Measurements from ENCODE around the gene PIK3R5.

GRCh38 chr17:8981443-8981842, 15.9 kb upstream of the PIK3R5 start:
- TF ChIP-seq, protein P1, sequence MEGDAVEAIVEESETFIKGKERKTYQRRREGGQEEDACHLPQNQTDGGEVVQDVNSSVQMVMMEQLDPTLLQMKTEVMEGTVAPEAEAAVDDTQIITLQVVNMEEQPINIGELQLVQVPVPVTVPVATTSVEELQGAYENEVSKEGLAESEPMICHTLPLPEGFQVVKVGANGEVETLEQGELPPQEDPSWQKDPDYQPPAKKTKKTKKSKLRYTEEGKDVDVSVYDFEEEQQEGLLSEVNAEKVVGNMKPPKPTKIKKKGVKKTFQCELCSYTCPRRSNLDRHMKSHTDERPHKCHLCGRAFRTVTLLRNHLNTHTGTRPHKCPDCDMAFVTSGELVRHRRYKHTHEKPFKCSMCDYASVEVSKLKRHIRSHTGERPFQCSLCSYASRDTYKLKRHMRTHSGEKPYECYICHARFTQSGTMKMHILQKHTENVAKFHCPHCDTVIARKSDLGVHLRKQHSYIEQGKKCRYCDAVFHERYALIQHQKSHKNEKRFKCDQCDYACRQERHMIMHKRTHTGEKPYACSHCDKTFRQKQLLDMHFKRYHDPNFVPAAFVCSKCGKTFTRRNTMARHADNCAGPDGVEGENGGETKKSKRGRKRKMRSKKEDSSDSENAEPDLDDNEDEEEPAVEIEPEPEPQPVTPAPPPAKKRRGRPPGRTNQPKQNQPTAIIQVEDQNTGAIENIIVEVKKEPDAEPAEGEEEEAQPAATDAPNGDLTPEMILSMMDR (conservative IDR thresholded peaks at IDR 0.05; ENCODE audit: low read length) = no peak
- TF ChIP-seq EZH2phosphoT487 (IDR thresholded peaks at IDR 0.05; ENCODE audit: borderline replicate concordance, low read depth, low read length) = no peak

Measured in OCI-LY7 (cell line).